GM21825 (cell line): ENCODE measurements around the gene MVB12B.

Source experiments
- ATAC-seq: cut with Tn5 transposase; IDR thresholded peaks from one replicate; pipeline ENCODE4 v1.9.1; 2021; ENCODE audit warnings: mild to moderate bottlenecking, moderate library complexity; ENCODE audit not compliant: unreplicated experiment

Gene MVB12B

DNA sequence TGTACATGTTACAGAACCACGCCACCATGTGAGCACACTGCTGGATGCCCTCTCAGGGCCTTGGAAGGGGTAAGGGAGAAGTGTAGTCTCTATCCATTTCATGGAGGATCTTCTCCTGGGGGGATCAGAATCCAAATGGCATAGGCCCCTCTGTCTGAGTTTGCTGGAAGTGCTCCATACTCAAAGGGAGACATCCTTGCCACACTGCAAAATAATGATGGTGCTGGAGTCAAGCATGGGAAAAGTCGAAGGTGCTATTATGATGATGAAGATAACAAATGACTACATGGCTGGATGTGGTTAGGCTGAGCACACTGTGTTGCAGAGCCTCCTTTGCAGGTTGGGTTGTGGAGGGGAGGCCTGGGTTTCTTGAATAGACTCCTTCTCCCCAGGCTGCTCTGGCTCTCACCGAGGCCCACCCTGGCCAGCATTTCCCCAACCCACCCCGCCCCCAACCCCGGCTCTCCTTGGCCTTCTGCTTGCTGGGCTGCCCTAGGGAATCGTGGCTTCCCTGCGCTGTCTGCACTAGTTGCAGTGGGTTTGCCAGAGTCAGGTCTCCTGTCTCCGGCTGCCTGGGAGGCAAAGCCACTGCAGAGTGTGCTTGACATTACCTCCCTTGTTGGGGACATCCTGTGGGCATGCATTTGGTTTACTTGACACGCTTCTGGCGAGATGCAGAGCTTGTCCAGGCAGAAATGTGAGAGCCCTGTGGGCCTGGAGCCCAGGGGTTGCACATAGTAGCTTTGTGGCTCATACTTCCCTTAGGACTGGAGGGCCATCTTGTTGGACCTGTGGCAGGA is 3.0 kb downstream of the MVB12B start:
- no peak for ATAC-seq

DNA sequence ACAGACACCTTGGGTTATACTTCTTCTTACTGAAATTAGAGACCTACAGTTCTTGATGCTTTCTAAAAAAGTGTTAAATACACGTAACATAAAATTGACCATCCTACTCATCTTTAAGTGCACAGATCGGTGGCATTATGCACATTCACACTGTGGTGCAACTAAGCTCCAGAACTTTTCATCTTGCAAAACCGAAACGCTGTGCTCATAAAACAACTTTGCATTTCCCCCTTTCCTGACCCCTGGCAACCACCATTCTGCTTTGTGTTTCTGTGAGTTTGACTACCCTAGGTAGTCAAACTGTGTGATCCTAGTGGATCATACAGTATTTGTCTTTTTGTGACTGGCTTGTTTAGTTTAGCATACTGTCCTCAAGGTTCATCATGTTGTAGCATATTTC is 3.9 kb downstream of the MVB12B start:
- no peak for ATAC-seq

DNA sequence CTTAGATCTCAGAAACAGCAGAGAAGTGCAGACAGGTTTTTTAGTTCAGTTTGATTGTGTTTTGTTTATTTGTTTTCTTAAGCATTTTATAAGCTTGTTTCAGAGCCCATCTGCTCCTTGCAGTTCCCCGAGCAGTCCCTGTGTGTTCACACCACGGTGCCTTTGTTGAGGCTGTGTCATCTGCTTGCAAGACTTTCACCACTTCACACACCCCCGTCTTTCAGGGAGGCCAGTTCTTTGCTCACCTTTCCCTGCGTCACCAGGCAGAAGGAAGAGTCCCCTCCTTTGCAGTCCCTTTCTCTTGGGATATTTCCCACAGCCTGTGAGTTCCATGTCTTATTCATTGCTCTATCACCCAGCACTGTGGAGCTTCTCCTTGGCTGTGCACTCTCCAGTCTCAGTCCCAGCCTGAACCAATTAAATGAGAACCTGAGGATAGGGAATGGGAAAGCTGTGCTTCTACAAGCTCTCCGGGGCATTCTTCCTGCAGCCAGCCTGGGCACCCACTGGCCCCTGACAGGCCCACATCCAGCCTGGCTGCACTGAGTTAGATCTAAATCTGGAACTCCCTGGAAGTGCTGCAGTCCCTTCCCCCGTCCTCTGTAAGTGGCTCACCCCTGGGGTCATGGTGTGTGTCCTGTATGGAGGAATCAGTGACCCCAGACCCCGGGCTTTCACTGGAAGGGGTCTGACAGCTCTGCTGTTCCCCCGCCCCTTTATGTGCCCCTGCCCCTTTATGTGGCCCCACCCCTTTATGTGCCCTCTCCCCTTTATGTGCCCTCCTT is 5.5 kb downstream of the MVB12B start:
- no peak for ATAC-seq

DNA sequence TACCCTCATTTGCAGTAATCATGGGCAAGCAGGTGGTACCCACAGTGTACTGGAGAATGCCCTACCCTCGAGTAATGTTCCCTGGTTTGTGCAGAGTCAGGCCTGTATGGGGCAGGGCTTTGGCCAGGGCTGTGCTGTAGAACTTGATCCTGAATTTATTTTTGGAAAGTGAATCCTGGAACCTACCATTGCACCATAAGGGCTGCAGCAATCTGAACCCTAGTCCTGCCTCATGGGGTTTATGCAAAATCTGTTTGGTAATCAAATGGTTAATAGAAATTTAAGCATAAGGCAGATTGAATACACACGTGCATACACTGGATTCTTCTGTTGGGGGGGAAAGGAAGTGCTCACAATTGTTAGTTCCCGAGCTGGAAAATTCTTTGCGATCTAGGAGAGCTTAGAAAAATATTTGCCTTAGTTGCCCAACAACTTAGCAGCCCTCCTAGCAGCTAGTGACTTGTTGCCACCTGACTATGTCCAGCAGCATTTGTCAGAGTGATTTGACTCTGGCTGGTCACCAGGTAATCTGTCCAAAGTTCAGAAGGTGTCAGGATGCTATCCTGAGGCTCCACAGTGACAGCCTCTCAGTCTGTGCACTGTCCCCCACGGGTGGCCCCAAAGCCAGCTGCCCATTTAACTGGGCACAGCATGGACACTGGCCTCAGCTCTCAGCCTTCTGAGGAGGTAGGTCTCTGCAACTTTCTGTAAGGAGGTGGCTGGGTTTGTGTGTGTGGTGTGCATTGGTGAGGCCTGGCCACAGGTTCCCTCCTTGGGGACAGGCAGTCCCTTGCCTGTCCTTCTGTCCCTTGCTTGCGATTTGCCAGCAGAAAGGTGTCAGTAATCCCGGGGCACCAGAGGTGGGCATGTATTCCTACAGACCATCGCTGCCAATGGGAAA is 8.3 kb downstream of the MVB12B start:
- ATAC-seq, result no peak

DNA sequence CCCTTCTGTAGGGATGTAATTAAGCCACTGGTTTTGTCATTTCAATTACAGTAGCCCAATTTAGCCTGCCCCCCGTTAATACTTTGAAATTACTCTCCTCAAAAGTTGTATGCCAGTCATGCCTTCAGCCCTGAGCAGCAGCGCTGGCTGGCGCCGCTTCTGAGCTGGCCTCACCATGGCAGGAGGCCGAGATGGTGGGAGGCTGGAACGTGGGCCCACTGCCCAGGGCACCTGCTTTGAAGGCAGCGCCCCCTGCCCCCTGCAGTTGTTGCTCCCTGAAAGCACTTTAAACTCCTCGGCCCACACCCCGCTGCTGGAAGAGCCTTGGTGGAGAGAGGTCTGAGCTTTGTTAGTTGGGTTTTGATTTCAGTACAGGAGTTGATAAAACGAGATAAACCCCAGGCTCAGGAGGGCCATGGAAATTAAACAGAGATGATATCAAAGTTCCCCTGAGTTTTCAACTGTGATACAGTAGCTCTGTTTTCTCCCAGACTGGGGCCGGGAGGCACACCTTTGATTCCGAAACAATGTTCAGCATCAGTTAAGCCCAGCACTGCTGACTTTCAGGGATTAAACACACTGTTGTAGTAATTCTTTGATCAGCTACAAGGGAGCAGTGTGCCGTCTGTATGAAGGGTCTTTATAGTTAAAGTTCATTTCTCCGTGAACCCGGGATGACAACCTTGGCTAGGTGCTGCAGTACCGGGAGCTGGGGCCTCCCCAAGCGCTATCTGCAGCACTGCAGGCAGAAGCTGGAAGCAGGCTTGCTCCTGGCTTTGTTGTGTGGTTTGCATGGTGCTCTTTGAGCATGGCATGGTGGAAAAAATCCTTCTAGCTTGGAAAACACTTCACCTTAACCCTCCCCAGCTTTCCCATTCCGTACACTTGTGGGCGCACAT is 9.5 kb downstream of the MVB12B start:
- ATAC-seq, result no peak

DNA sequence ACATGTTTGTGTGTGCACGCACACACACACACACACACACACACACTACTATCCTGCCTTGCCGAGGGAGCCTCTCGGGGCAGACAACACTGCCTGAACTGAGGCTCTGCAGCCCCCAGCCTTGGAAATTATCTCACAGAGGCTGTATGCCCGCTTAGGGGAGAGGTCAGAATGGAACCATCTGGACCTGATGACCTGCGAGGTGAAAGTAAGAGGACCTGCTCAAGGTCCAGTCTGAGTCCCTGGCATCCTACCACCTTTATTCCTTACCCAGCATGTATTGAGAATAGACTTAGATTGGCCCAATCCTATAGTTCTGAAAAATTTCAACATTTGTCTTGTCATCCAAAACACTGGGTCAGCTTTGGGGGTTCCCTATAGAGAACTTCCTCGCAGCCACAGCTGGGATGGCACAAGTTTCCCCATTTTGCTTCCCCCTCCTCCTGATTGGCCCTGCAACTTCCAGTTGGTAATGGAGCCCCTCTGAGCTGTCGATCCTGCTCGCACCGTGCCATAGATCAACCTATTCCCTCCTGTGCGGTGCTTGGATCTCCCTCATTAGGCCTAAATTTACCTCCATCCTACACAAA is 10.2 kb downstream of the MVB12B start:
- no peak for ATAC-seq

DNA sequence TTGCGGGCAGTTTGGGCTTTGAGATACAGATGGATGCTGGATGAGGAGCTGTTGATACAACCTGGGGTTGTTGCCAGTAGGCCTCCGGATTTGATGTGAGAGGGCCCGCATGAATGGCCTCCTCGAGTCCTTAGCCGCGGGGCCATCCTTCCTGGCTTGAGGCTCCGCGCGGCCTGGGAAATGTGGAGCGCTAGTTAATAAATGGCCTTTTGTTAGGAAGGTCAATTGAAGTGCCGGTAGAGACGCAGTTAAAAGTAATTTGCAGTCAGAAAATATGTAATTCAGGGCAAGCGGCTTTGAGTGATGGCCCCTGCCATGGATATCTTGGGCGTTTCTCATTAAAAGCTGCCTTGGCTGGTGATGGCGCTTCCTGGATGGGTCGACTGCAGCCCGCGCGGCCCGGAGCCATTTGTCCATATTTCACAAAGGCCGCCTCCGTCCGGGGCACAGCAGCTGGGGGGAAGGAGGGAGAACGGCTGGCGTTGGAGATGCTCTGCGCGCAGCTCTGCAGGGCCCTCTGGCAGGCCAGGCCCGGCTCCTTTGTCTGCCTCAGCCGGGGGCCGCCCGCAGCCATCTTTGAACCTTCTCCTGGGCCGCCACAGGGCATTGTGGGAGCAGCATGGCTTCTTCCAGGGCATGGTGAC is 11.2 kb downstream of the MVB12B start:
- no peak for ATAC-seq

DNA sequence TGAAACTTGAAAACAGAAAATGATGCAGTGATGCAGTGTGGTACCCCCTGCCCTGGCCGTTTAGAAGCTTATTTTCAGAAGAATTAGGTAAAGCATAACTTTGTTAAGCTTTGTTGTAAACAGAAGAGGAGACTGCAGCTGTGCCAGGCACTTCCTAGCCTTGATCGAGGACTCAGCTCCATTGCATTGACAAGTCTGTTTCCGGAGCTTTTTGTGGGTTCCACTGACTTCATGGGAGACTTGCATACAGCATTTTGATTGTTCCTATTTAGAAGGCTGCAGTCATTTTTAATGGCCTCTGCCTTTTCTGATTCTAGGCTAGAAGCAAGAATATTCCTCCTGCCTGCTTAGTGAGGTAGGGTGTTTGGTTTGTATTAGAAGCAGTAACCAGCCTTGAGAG is 12.3 kb downstream of the MVB12B start:
- ATAC-seq, result no peak

DNA sequence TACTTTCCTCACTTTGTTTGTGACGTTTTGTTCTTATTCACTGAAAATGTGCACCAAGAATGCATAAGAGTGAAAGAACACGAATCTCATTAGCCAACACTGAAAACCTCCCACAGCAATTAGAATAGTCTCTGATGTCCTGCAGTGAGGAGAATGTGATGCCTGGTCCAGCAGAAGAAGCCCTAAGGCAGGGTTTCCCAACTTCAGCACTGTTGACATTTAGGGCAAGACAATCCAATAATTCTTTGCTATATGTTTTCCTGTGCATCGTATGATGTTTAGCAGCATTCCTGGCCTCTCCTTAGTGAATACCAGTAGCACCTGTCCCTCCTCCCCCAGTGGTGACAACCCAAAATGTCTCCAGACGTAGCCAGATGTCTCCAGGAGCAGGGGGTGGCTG is 14.8 kb downstream of the MVB12B start:
- ATAC-seq, result no peak

DNA sequence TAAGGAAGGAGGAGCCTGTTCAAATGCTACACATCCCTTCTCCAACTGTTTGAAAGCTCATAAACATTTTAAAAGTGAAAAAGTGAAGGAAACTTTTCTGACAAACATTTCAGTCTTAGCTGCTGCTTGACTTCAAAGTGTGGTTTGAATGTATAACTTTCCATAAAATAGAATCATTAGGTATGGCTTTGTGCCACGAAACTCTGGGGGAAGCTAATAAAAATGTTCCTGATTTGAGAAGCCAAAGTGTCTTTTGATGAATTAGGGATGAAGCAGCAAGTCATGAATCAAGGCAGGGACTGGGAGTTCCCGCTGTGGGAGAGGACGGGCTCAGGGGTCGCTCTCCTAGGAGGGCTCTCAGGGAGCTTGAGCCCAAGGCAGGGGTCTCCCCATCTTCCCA is 15.3 kb downstream of the MVB12B start:
- ATAC-seq, result no peak

DNA sequence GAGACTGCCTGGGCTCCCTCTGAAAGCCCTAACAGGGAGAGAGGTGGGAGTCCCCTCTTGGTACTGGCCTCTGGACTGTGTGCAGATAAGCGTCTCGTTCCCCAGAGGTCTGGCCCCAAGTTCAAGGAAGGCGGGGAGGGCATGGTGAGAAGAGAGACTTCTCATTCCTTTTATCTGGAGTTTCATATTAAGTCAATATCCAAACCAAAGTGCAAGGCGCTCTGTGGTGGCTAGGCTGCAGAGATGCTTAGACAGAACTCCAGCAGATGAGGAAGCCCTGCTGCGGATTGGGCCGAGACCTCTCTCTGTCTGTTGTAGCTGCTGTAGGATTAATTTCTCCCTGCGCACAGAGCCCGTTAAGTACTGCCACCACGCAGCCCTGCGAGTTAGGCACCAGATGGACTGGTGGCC is 16.0 kb downstream of the MVB12B start:
- no peak for ATAC-seq

DNA sequence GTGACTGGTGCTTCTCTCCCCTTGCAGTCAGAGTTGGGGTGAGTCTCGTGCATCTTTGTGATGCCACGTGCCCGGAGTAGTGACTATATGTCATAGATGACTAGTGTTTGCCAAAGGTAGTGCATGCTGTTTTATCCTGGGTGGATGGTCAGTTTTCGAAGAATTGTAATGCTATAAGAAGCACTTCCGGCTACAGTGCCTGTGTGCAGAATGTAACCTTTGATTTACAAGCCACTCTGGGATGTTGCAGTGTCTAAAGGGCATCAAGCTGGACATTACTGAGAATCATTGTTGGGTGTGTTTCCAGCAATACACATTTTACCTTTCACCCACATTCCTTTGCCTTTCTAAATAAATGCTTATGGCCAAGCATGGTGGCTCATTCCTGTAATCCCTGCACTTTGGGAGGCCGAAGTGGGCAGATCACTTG is 16.7 kb downstream of the MVB12B start:
- ATAC-seq, result no peak

DNA sequence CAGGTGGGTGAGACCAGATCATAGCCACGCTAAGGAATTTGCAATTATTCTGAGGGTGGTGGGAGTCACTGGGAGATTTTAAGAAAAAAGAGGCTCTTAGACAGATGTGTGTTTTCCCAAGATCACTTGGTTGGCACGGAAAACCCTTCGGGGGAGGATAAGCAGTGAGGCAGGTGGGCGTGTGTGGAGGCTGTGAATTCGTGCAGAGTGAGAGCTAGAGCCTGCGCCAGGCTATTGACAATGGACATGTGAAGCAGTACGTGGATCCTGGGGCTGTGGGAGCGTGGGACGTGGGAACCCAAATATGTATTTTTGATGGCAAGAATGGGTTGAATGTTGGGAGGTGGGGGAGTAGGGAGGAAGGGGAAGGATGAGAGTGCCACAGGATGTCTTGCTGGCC is 19.4 kb downstream of the MVB12B start:
- no peak for ATAC-seq

DNA sequence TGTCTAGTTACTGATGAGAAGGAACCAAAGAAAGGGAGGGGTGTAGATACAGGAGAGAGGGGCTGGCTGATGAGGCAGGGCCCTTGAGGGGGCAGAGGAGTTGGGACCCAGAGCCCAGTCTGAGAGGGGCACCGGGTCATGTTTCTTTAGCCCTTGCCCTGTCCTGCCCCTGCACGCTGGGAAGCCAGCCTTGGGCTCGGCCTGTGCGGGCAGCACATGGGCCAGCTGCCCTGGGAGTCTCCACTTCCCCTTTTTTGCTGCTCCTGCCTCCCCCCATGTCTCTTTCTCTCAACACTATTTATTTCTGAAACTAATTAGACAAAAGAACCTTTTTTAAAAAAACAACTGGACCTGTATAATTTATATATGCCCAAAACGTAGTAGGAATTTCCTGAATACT is 20.5 kb downstream of the MVB12B start:
- no peak for ATAC-seq

DNA sequence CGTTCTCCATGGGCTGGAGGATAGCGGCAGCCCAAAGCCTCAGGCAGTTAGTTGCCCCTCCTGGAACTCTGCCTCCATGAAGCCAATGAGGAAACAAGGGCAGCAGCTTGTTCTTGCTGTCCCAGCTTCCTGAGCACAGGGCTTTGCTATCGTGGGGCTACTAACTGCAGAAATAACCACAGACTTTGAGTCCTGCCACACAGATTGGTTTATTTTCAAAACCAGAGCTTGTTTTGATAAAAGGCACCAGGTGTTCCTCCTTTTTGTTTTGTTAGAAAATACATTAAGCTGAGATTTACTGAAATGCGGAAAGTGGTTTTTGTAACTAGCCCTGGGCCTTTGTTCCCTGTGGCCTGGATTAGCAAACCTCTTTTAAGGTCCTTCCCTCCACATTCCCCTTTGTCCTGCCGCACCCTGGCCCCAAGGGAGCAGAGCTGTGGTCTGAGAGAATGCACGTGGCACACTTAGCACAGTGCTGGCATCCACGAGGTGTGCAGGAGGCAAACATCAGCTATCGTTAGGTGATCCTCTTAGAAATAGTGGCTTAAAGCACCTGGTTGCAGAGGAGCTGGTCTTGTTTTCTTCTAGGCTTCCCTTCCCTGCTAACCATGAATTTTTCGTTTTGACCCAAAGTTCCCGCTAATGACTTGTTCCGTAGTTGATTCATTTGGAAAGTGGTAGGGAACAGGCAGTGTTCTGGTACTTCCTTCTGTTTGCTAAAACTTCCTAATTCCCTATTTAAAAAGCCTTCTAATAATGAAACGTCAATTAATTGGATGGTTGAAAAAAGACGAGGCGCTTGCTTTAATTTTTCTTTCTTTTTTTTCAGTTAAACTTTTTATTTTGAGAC is 21.5 kb downstream of the MVB12B start:
- ATAC-seq, result no peak

DNA sequence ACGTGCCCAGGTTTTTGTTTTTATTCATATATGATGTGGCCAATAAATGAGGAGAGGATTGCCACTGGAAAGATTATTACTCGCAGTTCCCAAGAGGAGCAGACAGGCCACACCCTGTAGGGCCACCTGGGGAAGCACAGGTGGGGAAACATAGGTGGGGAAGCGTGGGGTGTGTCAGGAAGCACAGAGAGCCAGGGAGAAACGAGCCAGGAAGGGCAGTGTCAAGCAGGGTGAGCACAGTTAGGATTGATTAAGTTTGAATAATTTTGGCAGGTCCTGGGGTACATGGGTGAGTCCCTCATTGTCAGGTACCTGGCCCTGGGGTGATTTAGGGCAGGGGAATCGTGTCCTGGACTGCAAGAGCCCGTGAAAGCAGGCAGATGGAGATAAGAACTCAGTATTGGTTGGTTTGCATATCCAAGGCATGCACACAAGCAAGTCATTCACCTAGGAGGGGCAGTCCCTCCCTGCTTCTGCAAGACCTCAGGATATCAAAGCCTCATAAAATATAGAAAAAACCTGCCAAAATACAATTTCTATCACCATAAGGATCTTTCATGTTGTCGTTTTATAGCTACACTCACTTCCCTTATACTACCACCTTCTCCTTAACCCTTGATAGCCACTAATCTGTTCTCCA is 22.4 kb downstream of the MVB12B start:
- ATAC-seq, result no peak

DNA sequence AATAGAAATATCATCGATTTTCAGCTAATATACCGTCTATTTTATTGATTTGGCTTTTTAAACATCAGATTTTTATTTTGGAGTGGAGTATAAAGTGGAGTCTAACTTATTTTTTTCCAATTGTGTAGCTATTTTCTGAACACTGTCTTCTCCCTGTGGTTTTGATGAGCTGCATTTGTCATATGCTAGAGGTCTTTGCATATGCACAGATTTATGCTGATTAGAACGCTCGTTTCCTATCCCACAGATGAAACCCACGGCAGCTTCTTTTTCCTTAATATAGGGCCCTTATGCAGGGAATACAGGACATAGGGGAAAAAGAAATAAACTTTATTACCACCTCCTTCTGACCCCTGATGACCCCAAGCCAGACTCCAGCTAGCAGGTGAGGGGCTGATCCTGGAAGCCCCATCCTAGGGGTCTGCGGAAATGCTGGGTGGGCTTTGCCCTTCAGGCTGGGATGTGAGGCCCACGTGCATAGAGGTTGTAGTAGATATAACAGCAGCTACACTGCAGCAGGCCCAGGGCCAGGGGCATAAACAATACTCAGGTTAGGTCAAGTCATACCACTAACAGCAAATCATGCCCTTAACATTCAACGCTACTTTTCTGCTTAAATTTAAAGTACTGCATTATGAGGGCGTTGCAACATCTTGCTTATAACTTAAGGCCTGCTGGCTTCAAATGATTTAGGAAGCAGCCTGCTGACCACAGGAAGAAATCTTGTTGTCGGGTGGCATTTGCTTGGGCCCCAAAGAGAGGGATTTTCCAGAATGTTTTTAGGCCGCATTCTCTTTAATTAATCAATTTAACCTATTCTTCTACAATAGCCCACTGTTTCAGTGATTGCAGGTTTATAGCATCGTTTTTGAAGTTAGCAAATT is 28.5 kb downstream of the MVB12B start:
- no peak for ATAC-seq
